ENCODE measurements around the gene TRMT1L.

DNA sequence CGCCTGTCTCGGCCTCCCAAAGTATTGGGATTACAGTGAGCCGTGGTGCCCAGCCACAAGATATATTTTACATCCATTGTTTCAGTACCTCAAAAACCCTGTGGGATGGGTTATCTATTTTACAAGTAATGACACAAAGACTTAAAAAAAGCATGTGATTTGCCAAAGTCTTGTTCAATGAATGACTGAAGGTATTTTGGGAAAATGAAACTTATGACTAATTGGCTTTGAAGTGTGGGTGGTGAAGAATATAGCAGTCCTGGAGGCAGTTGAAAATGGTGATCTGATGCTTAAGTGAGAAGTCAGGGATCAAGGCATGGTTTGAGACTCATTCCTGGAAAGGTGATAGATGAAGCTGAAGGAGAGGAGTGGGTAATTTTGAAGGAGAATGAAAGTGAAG, 3.2 kb upstream of the TRMT1L start:
- TF ChIP-seq CREB1 (IDR thresholded peaks at IDR 0.05; ENCODE audit: low read depth) (no peak), FOXM1 (IDR thresholded peaks at IDR 0.05; ENCODE audit: borderline replicate concordance, low read depth) (no peak), EP300 (IDR thresholded peaks at IDR 0.05; ENCODE audit: borderline replicate concordance) (no peak), YY1 (IDR thresholded peaks at IDR 0.05; ENCODE audit: low read depth) (no peak), NFIC (IDR thresholded peaks at IDR 0.05) (no peak), TAF1 (IDR thresholded peaks at IDR 0.05; ENCODE audit: low read depth) (no peak), TEAD4 (IDR thresholded peaks at IDR 0.05) (no peak)
- TF ChIP-seq, protein P1, sequence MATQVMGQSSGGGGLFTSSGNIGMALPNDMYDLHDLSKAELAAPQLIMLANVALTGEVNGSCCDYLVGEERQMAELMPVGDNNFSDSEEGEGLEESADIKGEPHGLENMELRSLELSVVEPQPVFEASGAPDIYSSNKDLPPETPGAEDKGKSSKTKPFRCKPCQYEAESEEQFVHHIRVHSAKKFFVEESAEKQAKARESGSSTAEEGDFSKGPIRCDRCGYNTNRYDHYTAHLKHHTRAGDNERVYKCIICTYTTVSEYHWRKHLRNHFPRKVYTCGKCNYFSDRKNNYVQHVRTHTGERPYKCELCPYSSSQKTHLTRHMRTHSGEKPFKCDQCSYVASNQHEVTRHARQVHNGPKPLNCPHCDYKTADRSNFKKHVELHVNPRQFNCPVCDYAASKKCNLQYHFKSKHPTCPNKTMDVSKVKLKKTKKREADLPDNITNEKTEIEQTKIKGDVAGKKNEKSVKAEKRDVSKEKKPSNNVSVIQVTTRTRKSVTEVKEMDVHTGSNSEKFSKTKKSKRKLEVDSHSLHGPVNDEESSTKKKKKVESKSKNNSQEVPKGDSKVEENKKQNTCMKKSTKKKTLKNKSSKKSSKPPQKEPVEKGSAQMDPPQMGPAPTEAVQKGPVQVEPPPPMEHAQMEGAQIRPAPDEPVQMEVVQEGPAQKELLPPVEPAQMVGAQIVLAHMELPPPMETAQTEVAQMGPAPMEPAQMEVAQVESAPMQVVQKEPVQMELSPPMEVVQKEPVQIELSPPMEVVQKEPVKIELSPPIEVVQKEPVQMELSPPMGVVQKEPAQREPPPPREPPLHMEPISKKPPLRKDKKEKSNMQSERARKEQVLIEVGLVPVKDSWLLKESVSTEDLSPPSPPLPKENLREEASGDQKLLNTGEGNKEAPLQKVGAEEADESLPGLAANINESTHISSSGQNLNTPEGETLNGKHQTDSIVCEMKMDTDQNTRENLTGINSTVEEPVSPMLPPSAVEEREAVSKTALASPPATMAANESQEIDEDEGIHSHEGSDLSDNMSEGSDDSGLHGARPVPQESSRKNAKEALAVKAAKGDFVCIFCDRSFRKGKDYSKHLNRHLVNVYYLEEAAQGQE (IDR thresholded peaks at IDR 0.05; ENCODE audit: low read depth): no peak
